ENCODE data around the gene ARHGAP4.

GRCh38 chrX:153868576-153869472 is 57.2 kb downstream of the ARHGAP4 start:
- no peak for TF ChIP-seq CTCF (IDR thresholded peaks at IDR 0.05 in 8 of 11, conservative IDR thresholded peaks at IDR 0.05 in 3 of 11)
- TF ChIP-seq POLR2AphosphoS5 (IDR thresholded peaks at IDR 0.05): no peak
- no peak for TF ChIP-seq POLR2A (IDR thresholded peaks at IDR 0.05)
